ENCODE results near the gene OOSP4A.

Gene OOSP4A

DNA sequence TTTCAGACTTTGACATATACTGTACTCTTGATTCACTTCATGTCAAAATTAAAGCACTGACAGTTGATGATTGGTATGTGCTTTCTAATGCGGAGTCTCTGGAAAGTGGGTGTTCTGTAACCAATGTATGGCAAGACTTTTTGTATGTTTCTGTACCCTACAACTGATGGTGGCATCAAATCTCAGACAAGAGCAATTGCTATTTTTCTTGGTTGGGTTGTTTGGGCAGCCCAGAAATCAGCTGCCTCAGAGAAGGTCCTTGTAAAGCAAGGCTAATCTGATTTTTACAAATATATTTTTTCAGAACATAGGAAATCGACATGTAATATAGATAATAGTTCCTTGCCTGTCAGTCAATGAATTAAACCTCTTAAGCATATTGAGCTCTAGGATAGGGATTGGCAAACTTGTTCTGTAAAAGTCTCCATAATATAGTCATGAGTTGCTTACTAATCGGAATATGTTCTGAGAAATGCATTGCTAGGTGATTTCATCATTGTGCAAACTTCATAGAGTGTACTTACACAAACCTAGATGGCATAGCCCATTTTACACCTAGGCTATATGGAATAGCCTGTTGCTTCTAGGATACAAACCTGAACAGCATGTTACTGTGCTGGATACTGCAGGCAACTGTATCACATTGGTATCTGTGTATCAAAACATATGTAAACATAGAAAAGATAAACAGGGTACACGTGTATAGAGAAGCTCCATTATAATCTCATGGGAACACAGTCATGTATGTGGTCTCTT, 10.2 kb upstream of the OOSP4A start:
- no peak overlapping the region for H3K4me3 ChIP-seq (replicated peaks; ENCODE audit: low read depth, low read length)
- no peaks in the 10 kb centered on the region for H3K27me3 ChIP-seq (replicated peaks; ENCODE audit: control insufficient read depth, insufficient read depth, low read length)
- DNase-seq (ENCODE audit: extremely low read depth, insufficient read length) = no peak
- no peaks in the 10 kb centered on the region for H3K36me3 ChIP-seq (ENCODE audit: control insufficient read depth, insufficient read depth, low read length)
- TF ChIP-seq, protein P1, sequence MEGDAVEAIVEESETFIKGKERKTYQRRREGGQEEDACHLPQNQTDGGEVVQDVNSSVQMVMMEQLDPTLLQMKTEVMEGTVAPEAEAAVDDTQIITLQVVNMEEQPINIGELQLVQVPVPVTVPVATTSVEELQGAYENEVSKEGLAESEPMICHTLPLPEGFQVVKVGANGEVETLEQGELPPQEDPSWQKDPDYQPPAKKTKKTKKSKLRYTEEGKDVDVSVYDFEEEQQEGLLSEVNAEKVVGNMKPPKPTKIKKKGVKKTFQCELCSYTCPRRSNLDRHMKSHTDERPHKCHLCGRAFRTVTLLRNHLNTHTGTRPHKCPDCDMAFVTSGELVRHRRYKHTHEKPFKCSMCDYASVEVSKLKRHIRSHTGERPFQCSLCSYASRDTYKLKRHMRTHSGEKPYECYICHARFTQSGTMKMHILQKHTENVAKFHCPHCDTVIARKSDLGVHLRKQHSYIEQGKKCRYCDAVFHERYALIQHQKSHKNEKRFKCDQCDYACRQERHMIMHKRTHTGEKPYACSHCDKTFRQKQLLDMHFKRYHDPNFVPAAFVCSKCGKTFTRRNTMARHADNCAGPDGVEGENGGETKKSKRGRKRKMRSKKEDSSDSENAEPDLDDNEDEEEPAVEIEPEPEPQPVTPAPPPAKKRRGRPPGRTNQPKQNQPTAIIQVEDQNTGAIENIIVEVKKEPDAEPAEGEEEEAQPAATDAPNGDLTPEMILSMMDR (IDR thresholded peaks at IDR 0.05; ENCODE audit: insufficient read depth, low read length, poor library complexity, severe bottlenecking) = no peak

DNA sequence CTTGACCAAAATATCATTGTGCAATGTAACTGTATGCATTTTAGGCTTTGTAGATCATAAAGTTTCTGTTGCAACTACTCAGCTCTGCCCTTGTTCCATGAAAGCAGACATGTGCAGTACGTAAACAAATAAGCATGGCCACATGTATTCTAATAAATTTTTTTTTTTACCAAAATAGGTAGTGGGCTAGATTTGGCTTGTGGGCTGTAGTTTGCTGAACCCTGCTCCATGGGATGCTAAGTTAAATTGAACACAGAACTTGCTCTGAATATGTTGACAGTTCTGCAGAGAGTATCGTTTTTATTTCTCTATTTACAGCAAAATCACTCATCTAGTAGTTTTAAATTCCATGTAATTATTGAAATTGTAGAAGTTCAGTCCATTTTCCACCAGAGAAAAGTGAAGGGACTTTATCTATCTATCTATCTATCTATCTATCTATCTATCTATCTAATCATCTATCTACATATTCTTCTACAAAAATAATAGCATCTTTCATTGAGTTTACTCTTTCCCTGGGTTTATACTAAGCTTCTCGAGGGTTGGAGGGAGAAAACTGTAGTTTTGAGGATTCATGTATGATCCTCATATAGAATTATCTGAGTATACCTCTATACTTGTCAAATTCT, 9.5 kb upstream of the OOSP4A start:
- TF ChIP-seq, protein P1 (IDR thresholded peaks at IDR 0.05; ENCODE audit: insufficient read depth, low read length, poor library complexity, severe bottlenecking) = no peak
- Histone ChIP-seq H3K27me3 (replicated peaks; ENCODE audit: control insufficient read depth, insufficient read depth, low read length) (no peaks in the 10 kb centered on the region), H3K36me3 (ENCODE audit: control insufficient read depth, insufficient read depth, low read length) (no peaks in the 10 kb centered on the region), H3K4me3 (replicated peaks; ENCODE audit: low read depth, low read length) (no peak overlapping the region)
- DNase-seq (ENCODE audit: extremely low read depth, insufficient read length) = no peak

DNA sequence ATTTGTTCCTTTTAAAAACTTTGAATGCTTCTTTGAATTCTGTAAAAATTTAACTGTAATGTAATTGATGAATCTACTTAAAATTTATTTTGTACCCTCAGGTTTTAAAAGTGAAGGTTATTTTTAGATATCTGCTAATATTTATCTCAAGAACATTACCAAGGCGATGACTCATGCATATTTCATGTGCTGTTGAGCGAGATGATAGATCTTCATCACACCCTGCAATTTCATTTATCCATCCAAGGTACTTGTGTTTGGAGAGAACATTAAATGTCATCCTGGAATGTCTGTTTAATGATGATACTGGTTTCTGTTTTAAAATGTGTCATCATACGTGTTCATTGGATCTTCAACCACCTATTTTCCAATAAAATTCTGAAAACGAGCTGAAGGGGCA, 6.7 kb upstream of the OOSP4A start:
- H3K4me3 ChIP-seq (replicated peaks; ENCODE audit: low read depth, low read length) = no peak overlapping the region
- no peak for DNase-seq (ENCODE audit: extremely low read depth, insufficient read length)
- H3K36me3 ChIP-seq (ENCODE audit: control insufficient read depth, insufficient read depth, low read length) = no peaks in the 10 kb centered on the region
- no peaks in the 10 kb centered on the region for H3K27me3 ChIP-seq (replicated peaks; ENCODE audit: control insufficient read depth, insufficient read depth, low read length)
- TF ChIP-seq, protein P1 (IDR thresholded peaks at IDR 0.05; ENCODE audit: insufficient read depth, low read length, poor library complexity, severe bottlenecking) = no peak

DNA sequence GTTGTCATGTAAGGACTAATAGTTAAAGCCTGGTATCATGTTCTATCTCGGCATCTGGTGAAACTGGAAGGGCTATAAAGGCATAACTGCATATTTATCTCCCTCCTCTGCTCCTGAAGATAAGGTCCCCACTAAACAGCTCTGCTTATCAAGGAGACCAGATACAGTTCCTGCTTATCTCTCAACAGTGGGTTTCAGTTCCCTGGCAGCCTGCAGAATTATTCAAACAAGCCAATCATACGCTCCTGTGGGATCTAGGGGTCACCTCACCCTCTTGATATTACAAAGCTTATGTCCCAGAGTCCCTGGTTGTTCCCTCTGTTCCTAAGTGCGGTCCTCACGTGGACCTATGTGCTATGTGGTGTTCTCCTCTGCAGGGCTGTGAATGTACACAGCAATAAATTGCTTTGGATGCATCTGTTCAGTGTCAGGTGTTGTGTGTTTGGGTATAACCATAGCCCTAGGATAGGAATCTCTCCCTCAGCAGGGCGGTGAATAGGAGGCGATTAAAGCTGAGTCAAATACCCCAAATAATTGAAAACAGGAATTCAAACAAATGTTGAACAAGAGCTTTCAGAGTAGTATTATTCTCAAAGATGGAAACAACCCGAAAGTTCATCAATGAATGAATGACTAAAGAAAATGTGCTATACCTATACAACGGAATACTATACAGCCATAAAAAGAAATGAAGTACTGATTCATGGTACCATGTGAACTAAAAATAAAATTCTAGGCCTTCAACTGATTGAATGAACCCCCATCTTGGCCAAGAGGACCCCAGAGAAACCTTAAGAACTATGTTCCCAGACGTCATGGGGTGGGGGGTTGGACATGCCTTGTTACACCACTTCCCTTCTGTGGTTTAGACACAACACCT, 3.1 kb upstream of the OOSP4A start:
- TF ChIP-seq, protein P1 (IDR thresholded peaks at IDR 0.05; ENCODE audit: insufficient read depth, low read length, poor library complexity, severe bottlenecking) = no peak
- Histone ChIP-seq H3K36me3 (ENCODE audit: control insufficient read depth, insufficient read depth, low read length) (no peaks in the 10 kb centered on the region), H3K27me3 (replicated peaks; ENCODE audit: control insufficient read depth, insufficient read depth, low read length) (no peaks in the 10 kb centered on the region), H3K4me3 (replicated peaks; ENCODE audit: low read depth, low read length) (no peak overlapping the region)
- no peak for DNase-seq (ENCODE audit: extremely low read depth, insufficient read length)

DNA sequence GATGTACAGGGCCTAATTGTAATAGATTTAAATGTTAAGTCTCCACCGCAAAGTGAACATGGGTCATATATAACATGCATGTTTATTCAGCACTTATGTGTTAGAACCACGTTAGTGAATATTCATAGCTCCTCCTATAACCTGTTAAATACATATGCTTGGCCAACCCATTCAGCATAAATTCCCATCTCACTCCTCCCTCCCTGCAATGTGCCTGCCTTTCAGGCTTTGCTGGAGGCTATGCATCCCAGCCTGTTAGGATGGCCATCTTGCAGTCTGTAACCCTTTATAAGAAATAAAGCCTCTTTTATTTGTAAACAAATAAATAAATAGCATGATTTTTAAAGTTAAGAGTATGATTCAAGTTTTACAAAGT, 1.7 kb upstream of the OOSP4A start:
- H3K27me3 ChIP-seq (replicated peaks; ENCODE audit: control insufficient read depth, insufficient read depth, low read length) = no peaks in the 10 kb centered on the region
- TF ChIP-seq, protein P1 (IDR thresholded peaks at IDR 0.05; ENCODE audit: insufficient read depth, low read length, poor library complexity, severe bottlenecking) = no peak
- no peak overlapping the region for H3K4me3 ChIP-seq (replicated peaks; ENCODE audit: low read depth, low read length)
- DNase-seq (ENCODE audit: extremely low read depth, insufficient read length) = no peak
- H3K36me3 ChIP-seq (ENCODE audit: control insufficient read depth, insufficient read depth, low read length) = no peaks in the 10 kb centered on the region

Measured in GM06990 (cell line).